Keratinocyte (primary cell): Measurements from ENCODE around the gene RPA1.

ENCODE experiments used
- CTCF ChIP-seq, 3 experiments: IDR thresholded peaks in 1 of 3; conservative IDR thresholded peaks in 1 of 3; optimal IDR thresholded peaks in 1 of 3; 2 replicates in 2 of 3; 3 replicates in 1 of 3; pipeline versions ENCODE3 to v1.5.1; 2011; ENCODE audit warnings: low read length in 3 of 3, mild to moderate bottlenecking in 3 of 3, moderate library complexity in 2 of 3, control low read depth in 1 of 3, inconsistent platforms in 1 of 3; ENCODE audit not compliant: insufficient read depth in 2 of 3; ENCODE audit errors: extremely low read depth in 1 of 3
- EZH2 ChIP-seq: IDR thresholded peaks from one replicate; pipeline ENCODE4 v1.6.1; 2012; ENCODE audit warnings: inconsistent platforms, mild to moderate bottlenecking, low read length, moderate library complexity

DNA sequence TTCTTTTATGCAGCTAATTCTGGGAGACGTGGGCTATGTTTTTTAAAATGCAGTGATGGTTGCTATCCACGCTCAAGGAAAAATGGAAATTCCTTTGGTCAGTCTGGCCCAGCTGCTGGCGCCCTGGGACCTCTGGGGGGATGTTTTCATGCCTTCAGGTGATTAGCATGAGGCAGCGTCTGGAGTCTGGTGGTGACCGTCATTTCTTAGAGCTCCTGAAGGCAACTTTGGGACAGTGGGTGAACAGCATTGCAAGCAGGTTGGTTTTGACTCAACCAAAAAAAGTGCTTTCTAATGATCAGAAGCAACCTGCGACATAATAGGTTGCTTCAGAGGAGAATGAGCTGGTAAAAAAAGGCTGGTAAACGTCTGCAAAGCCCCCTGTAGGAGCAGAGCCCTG, 82.3 kb downstream of the RPA1 start:
- TF ChIP-seq CTCF (optimal IDR thresholded peaks at IDR 0.05 in 1 of 3, IDR thresholded peaks at IDR 0.05 in 1 of 3, conservative IDR thresholded peaks at IDR 0.05 in 1 of 3; ENCODE audit: extremely low read depth in 1 of 3, insufficient read depth in 2 of 3, low read length in 3 of 3) (no peak), EZH2 (no peak)
